SK-N-MC (cell line): ENCODE measurements around the gene ESPL1.

ENCODE experiments used
- EZH2 ChIP-seq: fragments of 200-600 bp; sonication (generic); IDR thresholded peaks from one replicate; pipeline ENCODE4 v1.6.1; 2017; ENCODE audit warnings: antibody characterized with exemption
- FOXP2 ChIP-seq: optimal IDR thresholded peaks from 2 replicates; pipeline ENCODE3; 2011; ENCODE audit warnings: mild to moderate bottlenecking, moderate library complexity; ENCODE audit not compliant: insufficient read depth; ENCODE audit errors: extremely low read length, control extremely low read depth
- POLR2AphosphoS5 ChIP-seq: IDR thresholded peaks from 2 replicates; pipeline ENCODE4 v1.6.1; 2012; ENCODE audit warnings: mild to moderate bottlenecking, low read depth, low read length, borderline replicate concordance

DNA sequence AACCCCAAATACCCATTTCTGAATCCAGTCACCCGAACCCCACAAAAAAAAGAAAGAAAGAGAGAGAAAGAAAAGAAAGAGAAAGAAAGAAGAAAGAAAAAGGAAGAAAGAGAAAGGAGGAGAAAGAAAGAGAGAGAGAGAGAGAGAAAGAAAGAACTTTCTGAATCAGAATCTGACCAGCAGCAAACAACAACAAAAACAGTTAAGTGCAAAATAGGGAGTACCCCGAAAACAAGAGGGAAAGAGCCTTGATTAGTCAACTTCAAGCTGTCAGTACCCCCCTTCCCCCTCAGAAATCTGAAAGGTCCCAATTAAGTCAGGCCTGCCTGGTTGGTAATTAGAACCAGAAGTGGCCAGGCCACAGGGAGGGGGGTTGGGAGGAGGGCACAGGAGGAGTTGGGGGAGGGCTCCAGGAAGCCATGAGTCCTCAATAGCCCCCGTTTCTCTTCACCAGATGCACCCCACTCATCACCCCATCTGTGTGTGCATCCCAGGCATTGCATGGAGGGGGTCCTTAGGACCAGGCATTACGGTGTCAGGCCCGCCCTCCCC lies 45.9 kb upstream of the ESPL1 start:
- no peak for TF ChIP-seq EZH2
- TF ChIP-seq POLR2AphosphoS5: peak; percentile 38; the same call in 1 of the 2 replicates
- TF ChIP-seq FOXP2: no peak
